D721Med (cell line): Measurements from ENCODE around the gene OLA1.
A peak's percentile ranks its signal among the peaks of the same experiment; 100 is the strongest.

ENCODE experiments used
- DNase-seq: peaks from one replicate; pipeline ENCODE4 v3.0.0; 2011; ENCODE audit warnings: low spot score; ENCODE audit not compliant: insufficient read length
- FAIRE-seq: peaks from 2 replicates; lab custom pipeline; 2011; peaks lifted over from hg19 to GRCh38; lab: Jason Lieb, UNC
- TF ChIP-seq, protein P1 (sequence below): IDR thresholded peaks from 2 replicates; pipeline ENCODE4 v1.5.1; 2012; ENCODE audit warnings: mild to moderate bottlenecking, control low read depth; ENCODE audit not compliant: insufficient read depth; ENCODE audit errors: missing control alignments

OLA1 gene

DNA sequence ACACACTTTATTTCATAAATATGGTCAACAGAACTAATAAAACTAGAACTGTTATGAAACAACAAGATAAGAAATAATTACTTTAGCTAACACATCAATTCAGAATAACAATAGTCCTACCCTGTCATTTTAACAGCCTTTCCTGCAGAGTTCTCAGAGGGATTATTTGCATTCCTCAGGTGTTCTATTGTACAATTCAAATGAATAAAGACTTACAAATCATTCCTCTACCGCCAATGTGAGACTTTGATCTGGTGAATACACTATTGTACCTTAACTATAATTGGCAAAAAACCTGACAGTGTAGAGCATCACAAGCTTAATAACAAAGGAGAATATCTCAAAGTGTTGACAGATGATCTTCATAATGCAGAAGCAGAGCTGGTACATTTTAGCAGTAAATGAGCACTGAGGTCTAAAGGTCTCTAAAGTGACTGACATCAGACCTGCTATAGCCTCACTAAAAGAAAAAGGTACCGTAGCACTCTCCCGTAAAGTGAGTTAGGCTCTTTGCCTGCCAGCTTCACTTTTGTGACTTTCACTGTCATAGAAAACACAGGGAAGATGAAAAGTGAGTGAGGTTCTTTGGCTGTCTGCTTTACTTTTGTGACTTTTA lies 164.4 kb downstream of the OLA1 start:
- TF ChIP-seq, protein P1, sequence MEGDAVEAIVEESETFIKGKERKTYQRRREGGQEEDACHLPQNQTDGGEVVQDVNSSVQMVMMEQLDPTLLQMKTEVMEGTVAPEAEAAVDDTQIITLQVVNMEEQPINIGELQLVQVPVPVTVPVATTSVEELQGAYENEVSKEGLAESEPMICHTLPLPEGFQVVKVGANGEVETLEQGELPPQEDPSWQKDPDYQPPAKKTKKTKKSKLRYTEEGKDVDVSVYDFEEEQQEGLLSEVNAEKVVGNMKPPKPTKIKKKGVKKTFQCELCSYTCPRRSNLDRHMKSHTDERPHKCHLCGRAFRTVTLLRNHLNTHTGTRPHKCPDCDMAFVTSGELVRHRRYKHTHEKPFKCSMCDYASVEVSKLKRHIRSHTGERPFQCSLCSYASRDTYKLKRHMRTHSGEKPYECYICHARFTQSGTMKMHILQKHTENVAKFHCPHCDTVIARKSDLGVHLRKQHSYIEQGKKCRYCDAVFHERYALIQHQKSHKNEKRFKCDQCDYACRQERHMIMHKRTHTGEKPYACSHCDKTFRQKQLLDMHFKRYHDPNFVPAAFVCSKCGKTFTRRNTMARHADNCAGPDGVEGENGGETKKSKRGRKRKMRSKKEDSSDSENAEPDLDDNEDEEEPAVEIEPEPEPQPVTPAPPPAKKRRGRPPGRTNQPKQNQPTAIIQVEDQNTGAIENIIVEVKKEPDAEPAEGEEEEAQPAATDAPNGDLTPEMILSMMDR, result no peak
- no peak for DNase-seq
- FAIRE-seq, result no peak

DNA sequence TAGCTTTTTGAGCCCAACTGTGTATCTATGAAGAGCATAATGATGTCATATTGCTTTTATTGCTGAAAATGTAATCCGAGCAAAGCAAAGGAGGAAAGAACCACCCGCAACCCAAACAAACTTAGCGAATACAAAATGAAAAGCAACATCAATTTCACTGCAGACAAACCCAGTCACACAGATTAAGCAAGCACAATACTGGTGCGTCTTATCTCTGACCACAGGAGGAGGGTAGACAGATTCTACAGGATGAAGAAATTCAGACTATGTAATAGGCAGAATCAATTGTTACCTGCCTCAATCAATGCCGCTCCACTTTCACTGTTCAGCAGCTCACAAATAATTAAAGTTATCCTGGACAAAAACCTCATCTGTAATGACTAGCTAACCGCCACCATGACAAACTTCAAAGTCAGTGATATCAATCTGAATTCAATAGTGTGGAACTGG lies 167.6 kb downstream of the OLA1 start:
- FAIRE-seq, result no peak
- no peak for DNase-seq
- TF ChIP-seq, protein P1, result no peak

DNA sequence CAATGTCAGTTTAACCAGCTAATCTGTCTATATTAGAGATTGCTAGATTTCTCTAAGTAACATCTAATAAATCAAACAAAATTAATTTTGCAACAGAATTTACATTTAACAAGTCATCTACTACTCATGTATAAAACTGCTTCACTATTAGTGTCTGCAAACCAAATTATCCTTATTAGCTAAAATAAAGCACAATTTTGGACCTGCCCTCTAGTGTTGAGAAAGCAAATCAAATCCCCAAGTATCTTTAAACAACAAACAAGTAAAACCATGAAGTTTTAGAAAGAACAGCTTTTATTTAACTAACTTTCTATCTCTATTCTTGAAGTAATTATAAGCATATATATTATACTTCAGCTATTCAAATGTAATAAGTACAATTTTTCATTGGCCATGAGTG lies 170.1 kb downstream of the OLA1 start:
- DNase-seq (no peak), FAIRE-seq (no peak)
- TF ChIP-seq, protein P1, result peak; percentile 50

DNA sequence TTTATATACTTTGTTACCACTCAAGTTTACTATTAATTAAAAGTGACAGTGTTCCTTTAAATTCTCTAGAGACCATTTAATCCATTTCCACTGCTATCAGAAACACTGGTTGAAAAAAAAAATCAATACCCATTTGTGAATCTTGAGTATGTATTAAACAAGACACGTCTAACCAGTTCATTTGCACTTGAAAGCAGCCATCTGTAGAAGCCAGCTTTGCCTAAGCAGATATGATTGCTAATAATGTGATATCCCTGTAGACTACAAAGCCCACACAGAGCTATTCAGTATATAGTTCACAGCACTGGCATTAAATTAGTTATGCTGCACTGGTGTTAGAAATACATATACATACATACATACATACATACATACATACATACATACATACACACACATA lies 171.4 kb downstream of the OLA1 start:
- DNase-seq (no peak), FAIRE-seq (peak; percentile 88)
- TF ChIP-seq, protein P1, result no peak

DNA sequence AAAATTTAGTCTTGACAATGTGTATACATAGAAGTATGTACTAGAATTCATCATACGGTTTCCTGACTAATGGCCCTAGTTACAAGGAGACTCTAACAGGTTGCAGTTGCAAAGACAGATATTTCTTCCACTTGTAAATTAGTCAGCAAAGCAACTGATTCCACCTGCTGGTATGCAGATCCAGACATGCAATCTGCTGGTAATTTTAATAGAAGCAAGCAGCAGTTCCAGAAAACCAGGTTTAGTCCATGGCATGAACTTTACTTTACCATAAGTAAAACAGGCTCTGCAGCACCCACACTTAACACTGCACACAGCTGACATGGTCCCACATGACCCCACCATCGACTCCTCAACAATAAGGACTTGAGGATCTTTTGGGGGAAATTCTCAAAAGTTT lies 172.3 kb downstream of the OLA1 start:
- TF ChIP-seq, protein P1, result no peak
- FAIRE-seq (no peak), DNase-seq (no peak)

DNA sequence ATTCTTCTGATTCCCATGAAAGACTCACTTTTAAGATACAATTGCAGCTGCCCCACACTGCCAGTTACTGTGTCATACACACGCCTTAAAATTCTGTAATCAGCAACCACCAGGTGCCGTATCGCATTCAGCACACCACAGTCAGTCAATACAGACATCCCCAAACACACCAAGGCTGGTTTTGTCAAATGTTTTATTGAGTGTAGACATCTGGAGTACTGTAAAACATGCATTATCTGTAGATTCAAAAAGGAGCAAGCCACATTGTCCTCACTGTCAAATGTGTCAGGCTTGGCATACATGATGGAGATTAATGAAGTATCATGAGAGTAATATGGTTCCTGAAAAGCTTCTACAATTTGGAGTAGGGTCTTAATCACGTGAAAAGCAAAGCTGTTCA lies 173.5 kb downstream of the OLA1 start:
- TF ChIP-seq, protein P1, result no peak
- DNase-seq, result no peak
- no peak for FAIRE-seq

DNA sequence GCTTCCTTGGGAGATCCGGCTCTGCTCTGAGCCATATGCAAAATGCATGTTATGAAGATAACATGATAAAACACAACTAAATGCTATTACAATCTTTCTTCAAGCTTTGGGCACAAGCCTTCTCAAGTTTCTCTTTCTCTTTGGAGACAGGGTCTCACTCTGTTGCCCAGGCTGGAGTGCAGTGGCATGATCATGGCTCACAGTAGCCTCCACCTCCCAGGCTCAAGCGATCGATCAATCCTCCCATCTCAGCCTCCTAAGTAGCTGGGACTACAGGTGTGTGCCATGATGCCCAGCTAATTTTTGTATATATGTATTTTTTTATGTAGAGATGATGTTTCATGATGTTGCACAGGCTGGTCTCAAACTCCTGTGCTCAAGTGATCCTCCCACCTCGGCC lies 175.5 kb downstream of the OLA1 start:
- TF ChIP-seq, protein P1, result no peak
- FAIRE-seq, result no peak

More for the DNA sequence above, 175.5 kb downstream of the OLA1 start:
- no peak for DNase-seq
